T-cell (primary cell): ENCODE results near the gene PATL1. TPM values are rescaled to one million over a fixed set of nuclear protein-coding genes. Genes with fewer than 3 reads are reported as not detected.

Experiments used
- ATAC-seq, 4 experiments: fragments of 200-7000 bp in 3 of 4; fragments of 150-1000 bp in 1 of 4; cut with Tn5 transposase; replicated peaks in 1 of 4; 1 replicate in 3 of 4; 2 replicates in 1 of 4; pipeline ENCODE4 v1.10.0; 2021; ENCODE audit warnings: moderate library complexity in 3 of 4, mild to moderate bottlenecking in 2 of 4, moderate number of reproducible peaks in 1 of 4
- CTCF ChIA-PET, 2 donors: fragments of 300-600 bp; sonication (Branson Sonifier 250); formaldehyde crosslinking; loops; one replicate each; lab custom pipeline; 2022; ENCODE audit warnings: antibody characterized with exemption in 2 of 2; lab: Charles Lee
- POLR2A ChIA-PET, 2 donors: fragments of 300-600 bp; sonication (Branson Sonifier 250); formaldehyde crosslinking; loops; one replicate each; lab custom pipeline; 2022; ENCODE audit warnings: antibody characterized with exemption in 2 of 2; lab: Charles Lee
- DNase-seq, 35 experiments: peaks; one replicate each; pipeline versions ENCODE4 v3.0.0 to v3.0.0-alpha.2; 2013 to 2023
- H3K27ac ChIP-seq: one replicate; pipeline ENCODE4 v1.5.1; 2013; ENCODE audit warnings: low read length
- H3K27me3 ChIP-seq, 2 experiments: replicated peaks in 1 of 2; 1 replicate in 1 of 2; 2 replicates in 1 of 2; pipeline versions ENCODE4 v1.6.1 to v1.7.0; 2013; ENCODE audit warnings: low read length in 1 of 2, mixed read lengths in 1 of 2; ENCODE audit not compliant: control insufficient read depth in 2 of 2, insufficient read depth in 2 of 2; ENCODE audit errors: extremely low read depth in 1 of 2
- H3K36me3 ChIP-seq, 2 donors: 1 replicate in 1 of 2; 2 replicates in 1 of 2; pipeline versions ENCODE4 v1.6.1 to v1.7.0; 2013; ENCODE audit warnings: low read length in 1 of 2; ENCODE audit not compliant: control insufficient read depth in 2 of 2, insufficient read depth in 1 of 2; ENCODE audit errors: extremely low read depth in 1 of 2
- H3K4me1 ChIP-seq, 2 experiments: 1 replicate in 1 of 2; 2 replicates in 1 of 2; pipeline versions ENCODE4 v1.6.1 to v1.7.0; 2013; ENCODE audit warnings: low read length in 2 of 2, mixed read lengths in 1 of 2; ENCODE audit not compliant: insufficient read depth in 2 of 2, control insufficient read depth in 1 of 2; ENCODE audit errors: extremely low read depth in 1 of 2
- H3K4me3 ChIP-seq, 2 donors: 1 replicate in 1 of 2; 2 replicates in 1 of 2; pipeline versions ENCODE4 v1.5.1 to v1.7.0; 2013; ENCODE audit warnings: mild to moderate bottlenecking in 2 of 2, low read length in 1 of 2, moderate library complexity in 1 of 2; ENCODE audit not compliant: control insufficient read depth in 1 of 2; ENCODE audit errors: extremely low read depth in 1 of 2
- H3K9me3 ChIP-seq: 2 replicates; pipeline ENCODE4 v1.7.0; 2013
- H3K27ac Mint-ChIP-seq, 2 donors: one replicate each; pipeline ENCODE4 v1.8.0; 2020 to 2021; ENCODE audit warnings: mild to moderate bottlenecking in 2 of 2, mixed read lengths in 2 of 2
- H3K27me3 Mint-ChIP-seq, 2 donors: one replicate each; pipeline ENCODE4 v1.8.0; 2021 to 2022; ENCODE audit warnings: mixed read lengths in 2 of 2
- H3K36me3 Mint-ChIP-seq: one replicate; pipeline ENCODE4 v1.8.0; 2021; ENCODE audit warnings: mixed read lengths
- H3K4me1 Mint-ChIP-seq, 3 donors: one replicate each; pipeline ENCODE4 v1.8.0; 2020 to 2022; ENCODE audit warnings: mixed read lengths in 3 of 3, mild to moderate bottlenecking in 1 of 3
- H3K4me3 Mint-ChIP-seq, 3 donors: one replicate each; pipeline ENCODE4 v1.8.0; 2020 to 2022; ENCODE audit warnings: mild to moderate bottlenecking in 3 of 3, mixed read lengths in 3 of 3, moderate library complexity in 3 of 3
- H3K9me3 Mint-ChIP-seq, 3 donors: one replicate each; pipeline ENCODE4 v1.8.0; 2020 to 2022; ENCODE audit warnings: mixed read lengths in 3 of 3
- WGBS: methylation state at CpG from one replicate; pipeline ENCODE4 v1.1.5; 2013; ENCODE audit warnings: missing lambda C conversion rate; ENCODE audit not compliant: insufficient coverage; 5-methylcytosine and 5-hydroxymethylcytosine counted together
- total RNA-seq, 35 experiments: library from RNA in 6 of 35; stranded (reverse) in 6 of 35; fragments of 120-200 nt in 1 of 35; gene quantifications; one replicate each; pipeline versions ENCODE4 v1.2.1 to v1.2.4 and lab custom pipeline; 2013 to 2026

The PATL1 gene
- total RNA-seq, 5 donors from 2014 or later (not counting 1 experiment from before 2014, with no cell fraction given), result 37.0 to 49.7 (median 41.9) TPM

DNA sequence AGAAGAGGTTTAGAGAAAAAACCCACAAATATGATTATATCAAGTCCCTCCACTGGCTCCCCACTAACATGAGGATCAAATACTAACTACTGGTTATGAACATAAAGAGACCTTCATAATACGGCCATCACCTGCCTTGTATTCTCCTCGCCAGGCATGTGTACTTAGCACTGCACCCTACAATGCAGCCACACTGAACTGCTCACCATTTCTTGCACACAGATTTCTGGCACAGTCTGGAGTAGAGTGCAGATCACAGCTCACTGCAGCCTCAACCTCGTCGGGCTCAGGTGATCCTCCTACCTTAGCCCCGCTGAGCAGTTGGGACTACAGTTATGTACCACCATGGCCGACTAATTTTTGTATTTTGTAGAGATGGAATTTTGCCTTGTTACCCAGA is 66.4 kb downstream of the PATL1 start:
- Mint-ChIP-seq H3K9me3 (no peaks in the 10 kb centered on the region), H3K4me3 (no peak overlapping the region), H3K4me1 (peaks cover 21 to 31% (median 27%) of the 10 kb centered on the region in 3 donors), H3K27ac (no peak overlapping the region), H3K36me3 (peaks cover 76% of the 10 kb centered on the region), H3K27me3 (no peaks in the 10 kb centered on the region)
- DNase-seq, result no peak
- Histone ChIP-seq H3K36me3 (peaks cover 12 to 98% of the 10 kb centered on the region in 2 donors), H3K27ac (no peak overlapping the region), H3K4me3 (no peak overlapping the region), H3K27me3 (no peaks in the 10 kb centered on the region), H3K9me3 (no peaks in the 10 kb centered on the region), H3K4me1 (no peaks in the 10 kb centered on the region)
- no peak for ATAC-seq
- WGBS, result 98% methylated on average over 3 of the region's 6 CpGs
- CTCF ChIA-PET, result interaction anchor here in 1 of 2 donors (0.6 kb wide), 1 partner anchor 507 kb away, joined by 3 read pairs; no protein-coding TSS in a partner anchor
- POLR2A ChIA-PET, result interaction anchor here in 1 of 2 donors (0.9 kb wide), 1 partner anchor 9 kb away, joined by 4 read pairs; no protein-coding TSS in a partner anchor

DNA sequence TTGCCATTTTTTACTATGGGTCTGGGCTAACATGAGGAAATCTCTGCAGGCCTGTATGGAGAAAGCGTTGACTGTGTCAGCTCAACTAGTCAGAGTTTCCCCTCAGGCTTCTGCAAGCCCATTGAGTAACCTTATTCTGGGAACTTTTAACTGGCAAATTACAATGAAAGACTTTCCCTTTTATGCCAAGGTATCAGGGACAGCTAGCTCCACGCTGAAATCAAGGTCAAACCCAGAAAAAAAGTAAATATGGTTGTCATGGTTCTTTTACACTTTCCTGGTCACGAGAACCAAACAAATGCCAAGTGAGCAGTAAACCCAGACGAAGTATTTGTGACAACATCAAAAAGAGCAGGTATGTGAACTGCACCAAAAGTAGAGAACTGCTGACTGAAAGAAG is 67.0 kb downstream of the PATL1 start:
- Mint-ChIP-seq H3K27ac (no peak overlapping the region), H3K36me3 (peaks cover 75% of the 10 kb centered on the region), H3K4me1 (peaks cover 18 to 28% (median 24%) of the 10 kb centered on the region in 3 donors), H3K4me3 (no peak overlapping the region), H3K27me3 (no peaks in the 10 kb centered on the region), H3K9me3 (no peaks in the 10 kb centered on the region)
- ChIA-PET CTCF (interaction anchor here (0.6 kb wide), 2 partner anchors 51 to 81 kb away, joined by 3 read pairs; no protein-coding TSS in a partner anchor), POLR2A (interaction anchor here in 1 of 2 donors (0.6 kb wide), 1 partner anchor 200 kb away, joined by 3 read pairs; no protein-coding TSS in a partner anchor)
- Histone ChIP-seq H3K27ac (no peak overlapping the region), H3K36me3 (peaks cover 15 to 98% of the 10 kb centered on the region in 2 donors), H3K4me1 (no peaks in the 10 kb centered on the region), H3K27me3 (no peaks in the 10 kb centered on the region), H3K4me3 (no peak overlapping the region), H3K9me3 (no peaks in the 10 kb centered on the region)
- DNase-seq (no peak), ATAC-seq (no peak)
- 80% methylated on average over 1 of the region's 4 CpGs for WGBS

DNA sequence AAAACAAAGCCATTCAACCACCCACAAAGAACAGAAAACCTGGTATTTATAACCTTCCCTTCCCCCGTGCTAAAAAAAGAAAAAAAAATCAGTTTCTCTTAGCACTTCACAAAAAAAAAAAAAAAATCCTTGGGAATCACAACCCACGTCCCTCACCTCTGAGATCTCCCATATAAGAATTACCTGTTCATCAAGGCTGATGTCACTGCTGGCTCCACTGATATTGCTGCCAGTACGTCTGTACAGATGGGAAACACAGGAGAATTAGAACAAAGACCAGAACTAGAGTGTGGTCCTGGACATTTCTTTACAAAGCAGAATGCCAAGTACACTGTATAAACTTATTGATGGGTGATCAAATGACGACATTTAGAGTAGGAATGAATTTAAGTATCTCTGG is 68.2 kb downstream of the PATL1 start:
- no peaks in the 10 kb centered on the region for H3K4me1 ChIP-seq
- POLR2A ChIA-PET, result interaction anchor here in 1 of 2 donors (0.7 kb wide), 1 partner anchor 34 kb away, joined by 4 read pairs; no protein-coding TSS in a partner anchor
- DNase-seq, result no peak
- H3K27me3 ChIP-seq, result no peaks in the 10 kb centered on the region
- no peak overlapping the region for H3K27ac ChIP-seq
- peaks cover 72% of the 10 kb centered on the region for H3K36me3 Mint-ChIP-seq
- no peaks in the 10 kb centered on the region for H3K27me3 Mint-ChIP-seq
- WGBS, result 73% methylated on average over 2 of the region's 4 CpGs
- no peak overlapping the region for H3K27ac Mint-ChIP-seq
- CTCF ChIA-PET, result interaction anchor here in 1 of 2 donors (0.6 kb wide), 1 partner anchor 11 kb away, joined by 6 read pairs; no protein-coding TSS in a partner anchor
- peaks cover 17 to 20% (median 19%) of the 10 kb centered on the region in 3 donors for H3K4me1 Mint-ChIP-seq
- no peaks in the 10 kb centered on the region for H3K9me3 ChIP-seq
- H3K4me3 ChIP-seq, result no peak overlapping the region
- no peak for ATAC-seq
- H3K4me3 Mint-ChIP-seq, result no peak overlapping the region
- H3K36me3 ChIP-seq, result peaks cover 19 to 96% of the 10 kb centered on the region in 2 donors
- no peaks in the 10 kb centered on the region for H3K9me3 Mint-ChIP-seq

- H3K36me3 Mint-ChIP-seq, result peaks cover 72% of the 10 kb centered on the region
- no CpG with 5 or more reads among the region's 2 CpGs for WGBS
- CTCF ChIA-PET, result interaction anchor here in 1 of 2 donors (0.6 kb wide), 1 partner anchor 11 kb away, joined by 6 read pairs; no protein-coding TSS in a partner anchor
Measured at GRCh38 chr11:59600234-59600633, 68.6 kb downstream of the PATL1 start.

GRCh38 chr11:59598961-59599360 is 69.9 kb downstream of the PATL1 start:
- no peak overlapping the region for H3K4me3 Mint-ChIP-seq
- CTCF ChIA-PET, result no interaction called here
- H3K27ac Mint-ChIP-seq, result no peak overlapping the region

More at GRCh38 chr11:59600234-59600633, 68.6 kb downstream of the PATL1 start:
- Histone ChIP-seq H3K4me1 (no peaks in the 10 kb centered on the region), H3K9me3 (no peaks in the 10 kb centered on the region), H3K27me3 (no peaks in the 10 kb centered on the region), H3K4me3 (no peak overlapping the region), H3K27ac (no peak overlapping the region), H3K36me3 (peaks cover 19 to 95% of the 10 kb centered on the region in 2 donors)
- no peaks in the 10 kb centered on the region for H3K9me3 Mint-ChIP-seq
- no peaks in the 10 kb centered on the region for H3K27me3 Mint-ChIP-seq
- H3K4me1 Mint-ChIP-seq, result peaks cover 16 to 17% (median 17%) of the 10 kb centered on the region in 3 donors
- no peak overlapping the region for H3K27ac Mint-ChIP-seq
- POLR2A ChIA-PET, result no interaction called here
- no peak overlapping the region for H3K4me3 Mint-ChIP-seq
- no peak for ATAC-seq
- no peak for DNase-seq

More at GRCh38 chr11:59598961-59599360, 69.9 kb downstream of the PATL1 start:
- H3K9me3 ChIP-seq, result no peaks in the 10 kb centered on the region
- H3K27me3 Mint-ChIP-seq, result no peaks in the 10 kb centered on the region
- DNase-seq (no peak), ATAC-seq (no peak)
- peaks cover 15 to 96% of the 10 kb centered on the region in 2 donors for H3K36me3 ChIP-seq
- H3K27me3 ChIP-seq, result no peaks in the 10 kb centered on the region
- POLR2A ChIA-PET, result no interaction called here
- H3K9me3 Mint-ChIP-seq, result no peaks in the 10 kb centered on the region
- H3K4me1 Mint-ChIP-seq, result peaks cover 10 to 14% (median 13%) of the 10 kb centered on the region in 3 donors
- no CpG with 5 or more reads among the region's 1 CpG for WGBS
- H3K27ac ChIP-seq, result no peak overlapping the region
- H3K36me3 Mint-ChIP-seq, result peaks cover 77% of the 10 kb centered on the region
- H3K4me3 ChIP-seq, result no peak overlapping the region
- no peaks in the 10 kb centered on the region for H3K4me1 ChIP-seq
